Measurements from ENCODE around the gene SIGLEC15.

Gene SIGLEC15

GRCh38 chr18:45825258-45826044, at the start of gene SIGLEC15:
SIGLEC15 (plus strand) TSS chr18:45825675; CDS start chr18:45825729, 54 bp downstream.
- no peak within 1 kb of the TSS for H3K4me3 ChIP-seq (ENCODE audit: low read length)
- no peak for TF ChIP-seq CTCF (conservative IDR thresholded peaks at IDR 0.05; ENCODE audit: low read depth, low read length)
- no peak for DNase-seq (ENCODE audit: low read depth)

GRCh38 chr18:45775743-45776142, 49.7 kb upstream of the SIGLEC15 start:
- no peak for TF ChIP-seq CTCF (conservative IDR thresholded peaks at IDR 0.05; ENCODE audit: low read depth, low read length)
- peak overlapping the region; percentile 75 for H3K4me3 ChIP-seq (ENCODE audit: low read length)
- DNase-seq (ENCODE audit: low read depth) = no peak

- H3K4me3 ChIP-seq (ENCODE audit: low read length) = no peak overlapping the region
- TF ChIP-seq CTCF (conservative IDR thresholded peaks at IDR 0.05; ENCODE audit: low read depth, low read length) = no peak
- DNase-seq (ENCODE audit: low read depth) = peak; percentile 46
Observed at GRCh38 chr18:45777393-45777792, 48.1 kb upstream of the SIGLEC15 start.

GRCh38 chr18:45780568-45780967, 44.9 kb upstream of the SIGLEC15 start:
- no peak for DNase-seq (ENCODE audit: low read depth)
- H3K4me3 ChIP-seq (ENCODE audit: low read length) = no peak overlapping the region
- TF ChIP-seq CTCF (conservative IDR thresholded peaks at IDR 0.05; ENCODE audit: low read depth, low read length) = no peak

- no peak overlapping the region for H3K4me3 ChIP-seq (ENCODE audit: low read length)
- DNase-seq (ENCODE audit: low read depth) = no peak
- TF ChIP-seq CTCF (conservative IDR thresholded peaks at IDR 0.05; ENCODE audit: low read depth, low read length) = no peak
Observed at GRCh38 chr18:45782662-45783061, 42.8 kb upstream of the SIGLEC15 start.

- DNase-seq (ENCODE audit: low read depth) = no peak
- no peak for TF ChIP-seq CTCF (conservative IDR thresholded peaks at IDR 0.05; ENCODE audit: low read depth, low read length)
- H3K4me3 ChIP-seq (ENCODE audit: low read length) = no peak overlapping the region
Observed at GRCh38 chr18:45783097-45784075, 42.1 kb upstream of the SIGLEC15 start.

Data from retinal pigment epithelial cell (primary cell).